IPS-20b (cell line): ENCODE results near the gene PAPOLB.

ENCODE experiments used
- H3K27ac ChIP-seq: one replicate; pipeline ENCODE4 v1.5.1; 2013; ENCODE audit warnings: low read length
- H3K27me3 ChIP-seq: 2 replicates; pipeline ENCODE4 v1.6.1; 2013; ENCODE audit warnings: mild to moderate bottlenecking, low read length, inconsistent platforms; ENCODE audit not compliant: insufficient read depth
- H3K36me3 ChIP-seq: 2 replicates; pipeline ENCODE4 v1.6.1; 2013; ENCODE audit warnings: low read depth, mild to moderate bottlenecking, inconsistent platforms, low read length, moderate library complexity; ENCODE audit not compliant: insufficient read depth
- H3K4me1 ChIP-seq: 2 replicates; pipeline ENCODE4 v1.6.1; 2013; ENCODE audit warnings: mild to moderate bottlenecking, control low read depth, inconsistent platforms, low read length, moderate library complexity; ENCODE audit not compliant: insufficient read depth
- H3K4me3 ChIP-seq: 2 replicates; pipeline ENCODE4 v1.5.1; 2013; ENCODE audit warnings: mild to moderate bottlenecking, low read length, inconsistent platforms
- H3K9ac ChIP-seq: 2 replicates; pipeline ENCODE4 v1.6.1; 2013; ENCODE audit warnings: low read depth, mild to moderate bottlenecking, inconsistent platforms, low read length, moderate library complexity
- H3K9me3 ChIP-seq: 2 replicates; pipeline ENCODE4 v1.6.1; 2013; ENCODE audit warnings: mild to moderate bottlenecking, low read depth, low read length, inconsistent platforms; ENCODE audit not compliant: insufficient read depth

Gene PAPOLB

GRCh38 chr7:4828720-4829383 lies 33.0 kb downstream of the PAPOLB start:
- H3K4me1 ChIP-seq = no peaks in the 10 kb centered on the region
- no peaks in the 10 kb centered on the region for H3K36me3 ChIP-seq
- H3K9me3 ChIP-seq = no peaks in the 10 kb centered on the region
- H3K9ac ChIP-seq = no peak overlapping the region
- no peak overlapping the region for H3K27ac ChIP-seq
- no peak overlapping the region for H3K4me3 ChIP-seq
- no peaks in the 10 kb centered on the region for H3K27me3 ChIP-seq

- Histone ChIP-seq H3K4me3 (no peak overlapping the region), H3K9ac (no peak overlapping the region), H3K27ac (no peak overlapping the region), H3K9me3 (no peaks in the 10 kb centered on the region), H3K27me3 (no peaks in the 10 kb centered on the region), H3K36me3 (no peaks in the 10 kb centered on the region), H3K4me1 (no peaks in the 10 kb centered on the region)
These were observed 36.7 kb downstream of the PAPOLB start for GRCh38 chr7:4825081-4825480.

- Histone ChIP-seq H3K27ac (no peak overlapping the region), H3K4me3 (no peak overlapping the region), H3K9ac (no peak overlapping the region), H3K27me3 (no peaks in the 10 kb centered on the region), H3K9me3 (no peaks in the 10 kb centered on the region), H3K36me3 (no peaks in the 10 kb centered on the region), H3K4me1 (no peaks in the 10 kb centered on the region)
These were observed 37.6 kb downstream of the PAPOLB start for GRCh38 chr7:4824120-4824775.

GRCh38 chr7:4823441-4824119 lies 38.2 kb downstream of the PAPOLB start:
- no peaks in the 10 kb centered on the region for H3K27me3 ChIP-seq
- no peak overlapping the region for H3K4me3 ChIP-seq
- H3K9me3 ChIP-seq = no peaks in the 10 kb centered on the region
- H3K4me1 ChIP-seq = no peaks in the 10 kb centered on the region
- no peaks in the 10 kb centered on the region for H3K36me3 ChIP-seq
- H3K27ac ChIP-seq = no peak overlapping the region
- H3K9ac ChIP-seq = no peak overlapping the region

- Histone ChIP-seq H3K27me3 (no peaks in the 10 kb centered on the region), H3K4me3 (no peak overlapping the region), H3K4me1 (no peaks in the 10 kb centered on the region), H3K9me3 (no peaks in the 10 kb centered on the region), H3K36me3 (no peaks in the 10 kb centered on the region), H3K27ac (no peak overlapping the region), H3K9ac (no peak overlapping the region)
These were observed 39.2 kb downstream of the PAPOLB start for GRCh38 chr7:4822677-4823076.

- H3K27me3 ChIP-seq = no peaks in the 10 kb centered on the region
These were observed 40.8 kb downstream of the PAPOLB start for GRCh38 chr7:4820967-4821471.

GRCh38 chr7:4820405-4820966 lies 41.3 kb downstream of the PAPOLB start:
- no peak overlapping the region for H3K4me3 ChIP-seq
- H3K9ac ChIP-seq = no peak overlapping the region
- no peaks in the 10 kb centered on the region for H3K27me3 ChIP-seq
- H3K9me3 ChIP-seq = no peaks in the 10 kb centered on the region
- no peaks in the 10 kb centered on the region for H3K36me3 ChIP-seq
- H3K27ac ChIP-seq = no peak overlapping the region
- no peaks in the 10 kb centered on the region for H3K4me1 ChIP-seq

More at GRCh38 chr7:4820967-4821471, 40.8 kb downstream of the PAPOLB start:
- Histone ChIP-seq H3K36me3 (no peaks in the 10 kb centered on the region), H3K9me3 (no peaks in the 10 kb centered on the region), H3K4me1 (no peaks in the 10 kb centered on the region), H3K9ac (no peak overlapping the region), H3K4me3 (no peak overlapping the region), H3K27ac (no peak overlapping the region)

- Histone ChIP-seq H3K4me1 (no peaks in the 10 kb centered on the region), H3K27ac (no peak overlapping the region), H3K27me3 (no peaks in the 10 kb centered on the region), H3K36me3 (no peaks in the 10 kb centered on the region), H3K9me3 (no peaks in the 10 kb centered on the region), H3K4me3 (no peak overlapping the region), H3K9ac (no peak overlapping the region)
These were observed 42.0 kb downstream of the PAPOLB start for GRCh38 chr7:4819560-4820404.

GRCh38 chr7:4818000-4818794 lies 43.6 kb downstream of the PAPOLB start:
- H3K36me3 ChIP-seq = no peaks in the 10 kb centered on the region
- H3K4me1 ChIP-seq = no peaks in the 10 kb centered on the region
- H3K9ac ChIP-seq = no peak overlapping the region
- H3K27ac ChIP-seq = no peak overlapping the region
- H3K4me3 ChIP-seq = no peak overlapping the region
- H3K9me3 ChIP-seq = no peaks in the 10 kb centered on the region
- no peaks in the 10 kb centered on the region for H3K27me3 ChIP-seq

GRCh38 chr7:4817178-4817901 lies 44.5 kb downstream of the PAPOLB start:
- H3K4me3 ChIP-seq = no peak overlapping the region
- H3K4me1 ChIP-seq = no peaks in the 10 kb centered on the region
- no peaks in the 10 kb centered on the region for H3K36me3 ChIP-seq
- H3K27me3 ChIP-seq = no peaks in the 10 kb centered on the region
- H3K9me3 ChIP-seq = no peaks in the 10 kb centered on the region
- H3K9ac ChIP-seq = no peak overlapping the region
- H3K27ac ChIP-seq = no peak overlapping the region
